ENCODE results near the gene SRGAP3.

SRGAP3 gene

DNA sequence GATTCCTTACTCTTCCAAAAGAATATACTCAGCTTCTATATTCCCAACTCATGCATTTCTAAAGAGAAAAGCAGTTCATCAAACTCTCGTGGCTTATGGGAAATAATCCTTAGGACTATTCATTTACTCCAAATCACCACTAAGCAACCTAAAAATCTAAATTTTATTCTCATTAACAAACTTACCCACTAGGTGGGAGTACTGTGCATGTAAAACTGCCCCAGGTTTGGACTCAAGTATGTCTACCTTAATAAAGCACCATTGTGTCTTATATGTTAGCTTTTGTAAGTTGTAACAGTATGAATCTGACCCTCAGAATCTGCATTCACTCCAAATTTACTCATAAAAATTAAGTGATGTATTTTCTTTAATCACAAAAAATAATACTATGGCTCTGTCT, 311.4 kb downstream of the SRGAP3 start:
- no peak for DNase-seq (ENCODE audit: low read depth in 2 of 2, low spot score in 1 of 2)

DNA sequence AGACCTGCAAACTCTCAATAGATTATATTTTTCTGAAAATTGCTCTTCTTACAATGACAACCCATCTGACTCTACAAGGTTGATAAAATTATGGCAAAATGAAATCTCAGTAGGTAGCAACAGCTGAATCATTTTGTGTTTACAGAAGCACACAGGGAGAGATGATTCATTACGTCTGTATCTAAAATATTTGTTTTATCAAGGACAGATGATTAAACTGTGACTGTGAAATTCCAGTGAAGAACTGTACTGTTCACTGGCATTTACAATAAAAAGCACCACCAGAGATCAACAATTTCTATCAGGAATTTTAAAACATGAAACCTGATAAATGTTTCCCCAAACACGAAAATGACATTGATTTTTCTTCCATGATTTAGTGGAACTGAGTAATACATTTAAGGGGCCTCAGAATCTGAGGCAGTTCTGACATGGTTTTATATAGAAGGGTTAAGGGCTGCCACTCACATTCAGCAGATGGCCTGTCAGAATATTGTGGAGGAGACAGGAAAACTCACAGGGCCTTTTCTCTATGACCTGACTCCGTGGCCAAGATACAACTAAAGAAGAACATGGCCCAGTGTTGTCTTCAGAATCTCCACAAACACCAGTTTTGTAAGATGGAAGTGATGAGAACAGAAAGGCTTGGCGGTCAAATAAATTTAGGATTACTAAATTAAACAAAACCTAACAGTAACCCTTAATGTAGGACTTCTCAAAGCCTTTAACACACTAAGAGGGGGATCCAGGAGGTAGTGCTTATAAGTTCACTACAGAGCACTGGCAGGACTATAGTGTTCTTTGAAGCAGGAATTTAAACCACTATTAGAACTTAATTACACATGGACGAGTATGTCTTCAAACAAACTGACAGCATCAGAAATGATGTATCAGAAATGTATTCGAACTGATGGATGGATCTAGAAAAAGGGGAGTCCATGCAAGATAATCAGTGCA, 312.1 kb downstream of the SRGAP3 start:
- DNase-seq (ENCODE audit: low read depth in 2 of 2, low spot score in 1 of 2): no peak

DNA sequence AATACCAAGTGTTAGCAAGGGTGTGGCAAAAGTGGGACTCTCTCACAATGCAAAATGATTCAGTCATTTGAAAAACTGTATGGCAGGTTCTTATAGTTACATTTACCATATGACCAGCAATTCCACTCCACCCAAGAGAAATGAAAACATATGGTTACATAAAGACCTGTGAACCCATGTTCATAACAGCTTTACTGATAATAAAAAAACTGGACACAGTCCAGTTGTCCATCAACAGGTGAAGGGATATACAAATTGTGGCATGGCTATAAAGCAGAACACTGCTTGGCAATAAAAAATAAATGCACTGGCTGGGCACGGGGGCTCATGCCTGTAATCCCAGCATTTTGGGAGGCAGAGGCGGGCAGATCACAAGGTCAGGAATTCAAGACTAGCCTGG, 316.9 kb downstream of the SRGAP3 start:
- no peak for DNase-seq (ENCODE audit: low read depth in 2 of 2, low spot score in 1 of 2)

DNA sequence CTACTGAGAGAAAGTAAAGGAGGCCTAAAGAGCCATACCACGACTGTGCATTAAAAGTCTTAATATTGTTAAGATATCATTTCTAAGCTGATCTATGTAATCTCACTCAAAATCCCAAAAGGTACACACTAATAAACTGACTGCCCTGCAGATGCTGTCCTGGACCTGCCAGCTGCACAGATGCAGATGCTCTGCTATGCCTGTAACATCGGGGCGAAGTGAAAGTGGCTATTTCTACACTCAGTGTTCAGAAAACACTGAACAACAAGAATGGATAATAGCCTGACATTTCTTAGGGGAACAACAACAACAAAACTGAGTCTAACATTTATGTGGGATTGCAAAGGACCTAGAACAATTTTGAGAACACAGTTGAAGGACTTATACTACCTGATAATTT, 318.1 kb downstream of the SRGAP3 start:
- DNase-seq (ENCODE audit: low read depth in 2 of 2, low spot score in 1 of 2): no peak

Measured in stimulated activated CD8-positive, alpha-beta memory T cell treated with anti-CD3 and anti-CD28 coated beads, Interleukin-4, amount 100 ng/mL, for 1 hour (primary cell).